Stimulated activated CD4-positive, alpha-beta T cell treated with anti-CD3 and anti-CD28 coated beads, Interleukin-4, amount 100 ng/mL, for 24 hours (primary cell): ENCODE results near the gene GDPD5.

Source experiments
- DNase-seq: peaks from one replicate; pipeline ENCODE4 v3.0.0-alpha.2; 2020

The GDPD5 gene

DNA sequence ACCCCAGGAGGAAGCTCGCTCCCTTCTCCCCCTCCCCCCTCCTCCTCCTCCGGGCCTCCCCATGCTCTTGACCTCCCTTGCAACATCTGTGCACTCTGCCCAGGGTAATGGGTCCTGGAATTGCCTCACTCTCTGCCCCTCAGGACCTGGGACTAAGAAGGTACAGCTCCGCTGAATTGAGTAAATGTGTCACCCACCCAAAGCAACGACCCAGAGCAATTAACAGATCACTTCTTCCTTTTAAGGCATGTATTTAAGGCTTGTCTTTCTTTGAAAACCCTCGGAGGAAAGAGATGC, 15.1 kb downstream of the GDPD5 start:
- DNase-seq, result no peak

DNA sequence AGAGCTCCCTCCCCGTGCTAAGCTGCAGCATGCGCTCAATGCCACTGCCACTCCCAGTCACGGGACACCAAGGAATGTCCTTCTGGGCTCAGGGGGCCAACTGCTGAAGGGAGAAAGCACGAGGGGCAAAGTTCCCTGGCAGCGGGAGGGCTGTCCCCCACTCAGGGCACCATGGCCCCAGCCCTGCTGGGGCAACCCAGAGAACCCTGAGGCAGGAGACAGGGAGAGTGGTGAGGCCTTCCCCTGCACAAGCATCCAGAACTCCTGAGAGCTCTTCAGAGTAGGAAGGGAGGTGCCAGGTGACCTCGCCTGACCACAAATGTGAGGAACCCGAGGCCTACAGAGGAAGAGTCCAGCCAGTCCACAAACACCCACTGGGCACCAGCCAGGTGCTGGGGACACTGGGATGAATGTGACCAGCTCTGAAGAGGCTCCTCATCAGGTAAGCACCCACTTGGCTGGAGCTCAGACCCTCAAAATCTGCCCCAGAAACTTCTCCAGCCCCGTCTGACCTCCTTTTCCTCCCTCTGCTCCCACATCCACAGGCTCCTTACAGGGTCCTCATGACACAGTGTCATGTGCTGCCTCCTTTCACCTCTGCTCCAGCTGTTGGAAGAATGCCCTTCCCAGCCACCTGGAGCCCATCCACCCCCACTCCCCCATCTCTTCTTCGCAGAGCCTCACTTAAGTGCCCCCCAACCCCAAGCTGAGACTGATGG, 15.6 kb downstream of the GDPD5 start:
- no peak for DNase-seq

DNA sequence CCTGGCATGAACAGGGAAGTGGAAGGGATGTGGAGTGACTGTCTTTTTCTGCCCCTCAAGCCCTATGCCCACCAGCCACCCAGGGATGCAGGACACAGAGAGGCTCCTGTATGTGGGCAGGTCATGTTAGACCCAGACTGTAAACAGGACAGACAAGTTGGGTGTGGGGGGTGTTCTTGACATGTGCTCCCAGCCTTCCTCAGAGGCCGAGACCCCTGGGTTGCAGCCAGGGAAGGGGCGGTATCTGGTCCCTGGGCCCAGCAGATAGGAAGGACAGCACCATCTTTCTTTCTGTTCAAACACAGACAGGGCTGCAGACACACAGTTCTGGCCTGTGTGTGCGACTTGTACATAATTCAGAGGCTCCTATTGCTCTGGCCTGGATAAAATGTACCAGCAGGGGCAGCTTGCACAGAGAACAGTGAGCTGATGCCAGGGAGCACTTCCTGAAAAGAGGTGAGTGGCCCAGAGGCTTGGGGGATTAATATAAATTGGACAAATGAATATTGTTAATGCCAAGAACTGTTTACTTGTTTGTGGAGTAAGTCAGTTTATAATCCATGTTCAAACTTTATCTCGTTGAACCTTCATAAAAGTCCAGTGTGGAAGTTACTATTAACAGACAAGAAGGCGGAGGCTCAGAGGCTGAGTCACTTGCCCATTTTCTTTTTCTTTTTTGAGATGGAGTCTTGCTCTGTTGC, 16.6 kb downstream of the GDPD5 start:
- no peak for DNase-seq

DNA sequence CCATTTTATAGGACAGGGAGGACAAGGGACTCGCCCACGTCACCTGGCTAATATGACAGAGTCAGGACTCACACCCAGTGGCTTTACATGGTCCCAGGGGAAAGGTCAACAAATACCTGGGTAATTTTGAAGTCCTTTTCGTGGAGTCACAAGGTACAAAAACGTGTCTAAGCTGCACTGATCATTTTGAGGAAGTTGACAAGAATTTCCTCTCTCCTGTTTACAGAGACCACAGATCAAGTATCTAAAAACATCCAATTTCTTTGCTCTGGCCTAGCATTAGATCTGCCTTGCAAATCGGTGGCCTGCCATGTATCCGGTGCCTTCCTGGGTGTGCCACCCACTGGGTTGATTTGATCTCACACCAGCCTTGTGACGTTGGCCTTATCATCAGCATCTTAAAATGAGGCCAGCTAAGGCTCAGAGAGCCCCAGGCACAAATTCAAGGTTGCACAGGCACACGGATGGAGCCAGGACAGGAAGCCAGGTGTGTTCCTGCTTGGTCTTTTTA, 17.6 kb downstream of the GDPD5 start:
- peak; percentile 33 for DNase-seq

DNA sequence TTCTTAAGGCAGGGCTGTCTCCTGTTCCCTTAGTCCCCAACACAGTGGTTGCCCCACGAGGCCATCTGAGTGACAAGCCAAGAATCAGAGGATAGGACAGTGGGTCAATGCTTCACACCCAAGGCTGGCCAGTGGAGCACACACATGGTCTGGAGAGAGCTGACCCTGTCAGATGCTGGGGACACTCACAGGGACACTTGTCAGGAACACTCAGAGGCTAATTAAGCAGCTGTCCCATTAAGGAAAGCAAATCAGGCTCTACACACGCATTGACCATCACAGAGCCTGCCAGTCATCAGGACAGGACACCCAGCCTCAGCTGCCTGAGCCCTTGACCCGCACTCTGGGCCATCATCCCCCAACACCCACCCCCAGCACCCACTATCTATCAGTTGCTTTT, 18.2 kb downstream of the GDPD5 start:
- DNase-seq, result no peak

DNA sequence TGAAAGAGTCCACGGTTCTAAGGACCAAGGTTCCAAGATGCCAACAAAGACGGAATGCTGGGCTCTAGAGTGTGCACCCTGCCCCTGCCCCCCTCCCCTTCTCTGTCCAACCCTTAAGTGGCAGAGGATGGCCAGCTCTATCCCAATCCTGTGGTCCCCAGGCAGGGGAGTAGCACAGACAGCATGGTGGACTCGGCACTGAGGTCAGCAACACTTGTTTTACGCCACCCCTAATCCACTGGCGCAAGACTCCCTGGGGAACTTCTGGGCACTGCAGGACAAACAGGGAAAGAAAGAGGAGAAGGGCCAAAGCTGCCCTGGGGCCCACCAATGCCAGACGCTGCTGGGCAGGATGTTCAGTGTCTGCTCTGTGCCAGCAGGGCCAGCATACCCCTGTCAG, 18.9 kb downstream of the GDPD5 start:
- DNase-seq, result no peak

DNA sequence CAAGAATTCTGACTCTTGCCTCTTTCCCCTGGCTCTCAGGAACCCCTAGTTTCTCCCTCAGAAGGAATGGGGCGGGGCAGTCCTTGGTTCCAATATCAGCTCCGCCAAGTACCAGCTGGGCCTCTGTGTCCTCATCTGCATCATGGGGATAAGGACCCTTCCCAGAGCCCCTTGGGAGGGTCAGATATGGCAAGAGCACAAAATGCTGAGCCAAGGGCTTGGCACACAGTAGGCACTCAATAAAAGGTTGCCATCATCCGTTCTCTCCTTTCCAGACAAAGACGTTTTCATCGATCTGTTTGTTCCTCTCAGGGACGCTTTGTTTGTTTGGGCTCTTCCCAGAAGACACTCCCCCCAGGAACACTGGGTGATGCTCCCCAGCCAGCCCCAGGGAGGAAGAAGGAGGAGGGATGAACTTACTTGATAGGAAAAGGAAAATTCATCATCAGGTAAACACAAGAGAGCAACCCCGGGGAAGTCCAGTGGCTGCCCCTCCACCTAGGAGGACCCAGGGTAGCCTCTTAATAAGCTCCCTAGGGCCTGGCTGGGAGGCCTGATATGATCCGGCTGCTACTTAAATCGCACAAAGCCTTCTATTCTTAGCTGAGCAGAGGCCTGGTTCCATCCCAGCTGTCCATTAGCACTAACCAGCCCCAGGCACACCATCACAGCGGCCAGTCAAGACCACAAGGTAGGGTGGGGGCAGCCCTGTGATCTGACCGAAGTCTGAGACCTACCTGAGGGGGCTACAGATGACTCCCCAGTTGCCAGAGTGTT, 19.6 kb downstream of the GDPD5 start:
- DNase-seq, result no peak

DNA sequence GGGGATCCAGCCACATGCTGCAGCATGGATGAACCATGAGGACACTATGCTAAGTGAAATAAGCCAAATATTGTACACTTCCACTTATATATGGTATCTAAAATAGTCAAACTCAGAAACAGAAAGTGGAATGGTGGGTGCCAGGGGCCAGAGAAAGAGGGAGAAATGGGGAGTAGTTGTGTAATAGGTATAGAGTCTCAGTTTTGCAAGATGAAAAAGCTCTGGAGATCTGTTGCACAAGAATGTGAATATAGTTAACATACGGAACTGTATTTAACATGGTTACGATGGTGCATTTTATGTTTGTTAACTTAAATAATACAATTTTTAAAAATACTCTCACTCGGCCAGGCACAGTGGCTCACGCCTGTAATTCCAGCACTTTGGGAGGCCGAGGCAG, 21.2 kb downstream of the GDPD5 start:
- DNase-seq, result no peak

DNA sequence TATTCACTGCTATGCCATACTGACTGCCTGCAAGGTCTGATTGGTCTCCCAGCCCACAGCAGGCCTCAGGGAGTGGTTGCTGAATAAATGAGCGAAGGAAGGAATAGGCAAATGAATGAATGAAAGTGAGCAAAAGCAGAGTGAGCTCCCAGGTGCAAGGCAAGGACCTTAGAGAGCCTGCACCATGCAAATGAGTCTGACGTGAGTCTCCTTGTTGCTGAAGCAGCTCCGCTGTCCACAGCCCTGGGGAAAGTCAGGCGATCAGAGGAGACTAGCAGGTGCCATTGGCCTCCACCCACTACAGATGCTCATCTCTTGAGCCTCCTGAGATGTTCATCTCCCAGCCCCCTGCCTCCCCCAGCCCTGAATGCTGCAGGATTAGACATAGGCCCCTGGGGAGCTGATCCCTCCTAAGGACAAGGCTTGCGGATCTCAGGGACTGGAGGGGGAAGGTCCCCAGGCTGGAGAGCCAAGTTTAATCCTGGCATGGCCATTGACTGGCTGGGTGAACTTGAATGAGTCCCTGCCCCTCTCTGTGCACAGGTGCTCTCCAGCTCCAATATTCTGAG, 22.1 kb downstream of the GDPD5 start:
- DNase-seq, result no peak

DNA sequence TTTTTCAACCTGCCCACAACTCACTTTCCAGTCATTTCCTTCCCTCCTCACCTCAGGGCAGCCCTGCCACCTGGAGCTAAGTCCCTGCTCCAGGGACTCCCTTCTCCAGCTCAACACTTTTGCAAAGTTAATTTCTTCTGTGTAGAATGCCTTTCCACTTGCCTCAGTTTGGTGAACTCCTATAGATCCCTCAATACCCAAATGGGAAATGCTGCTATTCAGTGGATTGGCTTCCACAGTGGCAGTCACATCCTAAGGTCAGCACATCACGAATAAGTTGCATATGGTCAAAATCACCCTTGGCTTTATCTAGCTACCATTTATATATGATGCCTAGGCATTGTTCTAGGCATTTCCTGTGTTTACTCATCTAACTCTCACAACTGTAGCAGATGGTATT, 23.6 kb downstream of the GDPD5 start:
- DNase-seq, result no peak

DNA sequence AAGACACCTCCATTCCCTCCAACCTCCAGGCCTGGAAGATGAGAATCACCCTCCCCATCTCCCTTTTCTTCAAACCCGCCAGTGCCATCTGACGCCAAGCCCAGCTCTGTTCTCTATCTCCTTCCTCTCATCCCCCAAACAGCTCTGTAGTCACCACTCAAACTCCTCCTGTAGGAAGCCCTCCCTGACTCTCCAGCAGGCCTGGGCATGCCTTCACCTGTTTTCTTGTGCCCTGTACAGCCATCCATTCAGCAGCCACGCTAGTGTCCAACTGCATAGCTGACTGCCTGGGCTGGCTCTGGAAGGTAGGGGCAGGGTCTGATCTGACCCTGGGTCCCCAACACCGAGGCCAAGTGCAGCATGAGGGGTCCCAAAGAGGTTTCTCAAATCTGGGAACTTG, 25.0 kb downstream of the GDPD5 start:
- DNase-seq, result no peak

DNA sequence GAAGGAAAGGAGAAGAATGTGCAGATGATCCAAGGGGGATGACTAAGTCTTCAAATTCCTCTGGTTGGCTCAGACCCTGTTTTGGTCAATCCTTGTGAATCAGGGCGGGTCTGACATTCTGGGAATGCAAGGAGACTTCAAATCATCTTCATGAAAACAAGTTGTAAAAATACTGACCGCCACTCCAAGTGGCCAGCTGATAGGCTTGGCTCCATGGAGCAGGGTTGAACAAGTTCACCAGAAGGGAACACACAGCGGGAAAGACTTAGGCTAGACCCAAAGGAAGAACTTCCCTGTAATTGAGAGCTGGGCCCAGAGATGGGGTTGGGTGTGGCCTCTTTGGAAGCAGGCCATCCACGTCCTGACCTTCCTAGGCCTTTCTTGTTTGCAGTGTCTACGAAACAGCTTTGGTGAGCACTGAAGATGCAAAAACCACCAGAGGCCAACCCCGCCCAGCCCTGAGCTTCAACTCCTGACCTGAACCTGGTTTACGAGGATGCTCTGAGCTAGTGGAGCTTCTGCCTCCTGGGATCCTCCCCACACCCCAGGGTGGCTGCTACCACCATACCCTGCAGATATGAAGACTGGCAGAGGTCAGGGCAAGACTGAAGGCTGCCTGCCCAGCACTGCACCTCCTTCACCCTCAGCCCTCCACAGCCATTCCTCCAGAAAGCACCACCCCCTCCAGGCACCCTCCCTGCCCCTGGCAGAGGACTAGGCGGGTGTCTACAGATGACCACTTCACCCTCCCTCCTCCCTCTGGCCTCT, 26.1 kb downstream of the GDPD5 start:
- DNase-seq, result no peak

DNA sequence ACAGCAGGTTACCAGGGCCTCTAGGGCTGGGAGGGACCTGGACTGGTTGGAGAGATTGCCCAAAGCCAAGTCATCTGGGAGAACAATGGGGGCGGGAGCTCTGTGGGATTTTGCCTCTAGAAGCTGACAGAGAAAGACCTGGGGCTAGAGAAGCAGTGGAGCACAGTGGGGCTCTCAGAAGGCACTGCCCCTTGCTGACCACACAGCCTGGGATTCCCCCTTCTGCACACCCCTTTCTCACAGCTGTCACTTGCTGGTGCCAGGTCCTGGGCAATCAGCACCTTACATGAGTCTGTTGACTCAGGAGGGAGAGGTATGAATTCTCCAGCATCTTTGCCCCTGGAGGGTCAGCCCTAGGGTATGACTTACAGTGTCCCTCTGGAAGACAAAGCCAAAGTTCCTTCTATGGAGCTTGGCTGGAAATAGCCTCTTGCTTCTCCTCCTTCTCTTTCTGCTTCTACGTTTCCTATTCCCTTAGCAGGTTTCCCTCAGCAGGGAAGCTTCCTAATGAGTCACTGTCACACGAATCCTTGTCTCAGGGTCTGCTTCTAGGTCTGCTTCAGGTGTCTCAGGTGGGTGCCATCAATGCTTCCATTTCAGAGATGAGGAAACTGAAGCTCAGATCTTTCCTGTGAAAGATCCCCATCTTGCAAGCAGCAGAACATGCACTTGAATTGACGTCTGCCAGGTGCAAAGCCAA, 27.0 kb downstream of the GDPD5 start:
- no peak for DNase-seq

DNA sequence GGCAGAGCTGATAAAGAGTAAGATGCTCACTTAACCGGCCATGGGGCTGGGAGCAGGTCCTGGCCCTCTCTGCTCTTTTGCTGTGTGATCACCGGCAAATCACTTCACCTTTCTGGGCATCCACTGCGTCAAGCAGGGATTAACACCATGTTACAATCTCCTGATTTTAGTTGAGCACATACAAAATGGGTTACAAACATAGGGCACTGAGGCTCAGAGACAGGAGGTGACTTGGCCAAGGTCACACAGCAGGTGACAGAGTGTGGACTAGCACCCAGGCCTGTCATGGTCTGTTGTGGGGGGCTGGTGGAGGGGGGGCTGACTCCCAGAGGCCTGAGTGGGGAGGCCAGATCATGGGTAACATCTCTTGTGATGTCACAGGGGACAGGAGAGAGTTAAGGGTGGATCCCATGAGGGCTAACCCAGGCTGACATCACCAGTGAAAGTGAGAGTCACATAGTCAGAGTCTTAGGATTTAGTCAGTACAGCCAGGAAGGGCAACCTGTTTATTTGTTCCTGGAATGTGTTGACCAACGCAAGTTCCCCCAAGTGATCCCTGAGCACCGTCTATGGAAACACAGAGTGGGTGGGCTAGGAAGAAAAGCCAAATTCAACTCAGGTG, 27.8 kb downstream of the GDPD5 start:
- no peak for DNase-seq

DNA sequence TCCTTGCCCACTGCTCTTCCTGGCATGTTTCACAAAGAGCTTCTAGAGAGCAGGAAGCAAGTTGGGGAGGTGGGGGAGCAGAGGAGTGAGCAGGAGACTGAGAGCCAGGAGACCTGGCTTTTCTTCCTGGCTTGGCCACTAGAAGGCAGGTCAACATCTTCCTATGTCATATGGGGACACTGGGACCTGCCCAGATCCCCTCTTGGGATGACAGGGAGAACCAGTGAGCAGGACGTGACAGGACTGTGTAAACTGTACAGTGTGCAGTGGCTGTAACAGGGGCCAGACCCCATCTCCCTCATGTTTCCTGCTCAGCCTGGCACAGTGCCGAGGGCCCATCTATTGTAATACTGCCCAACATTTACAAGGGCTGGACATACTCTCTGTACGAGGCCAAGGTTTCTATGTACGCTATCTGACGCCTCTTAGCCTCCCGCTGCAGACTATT, 29.4 kb downstream of the GDPD5 start:
- no peak for DNase-seq

DNA sequence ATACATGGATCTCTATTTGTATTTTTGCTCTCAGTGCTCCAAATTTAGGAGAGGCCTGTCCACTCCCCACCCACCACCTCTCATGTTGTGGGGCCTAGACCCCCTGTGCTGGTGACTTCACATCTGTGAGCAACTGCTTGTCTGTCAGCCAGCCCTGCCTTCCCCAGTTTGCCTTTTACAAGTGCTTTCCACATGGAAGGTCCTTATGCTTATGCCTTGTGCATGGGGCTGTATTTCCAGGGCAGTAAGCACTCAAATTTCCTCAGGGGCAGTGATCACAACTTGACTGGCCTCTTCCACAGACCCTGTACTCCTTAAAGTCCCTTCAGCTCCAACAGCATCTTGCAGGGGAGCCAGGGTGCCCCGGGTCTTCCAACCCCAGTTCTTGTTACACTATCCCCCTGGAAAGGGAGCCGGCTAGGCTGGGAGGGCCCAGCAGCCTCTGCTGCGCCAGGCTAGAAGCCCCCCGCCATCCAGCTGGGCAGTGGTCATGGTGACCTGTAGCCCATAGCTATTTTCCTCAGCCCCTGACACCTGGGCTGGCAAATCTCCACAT, 29.9 kb downstream of the GDPD5 start:
- no peak for DNase-seq

DNA sequence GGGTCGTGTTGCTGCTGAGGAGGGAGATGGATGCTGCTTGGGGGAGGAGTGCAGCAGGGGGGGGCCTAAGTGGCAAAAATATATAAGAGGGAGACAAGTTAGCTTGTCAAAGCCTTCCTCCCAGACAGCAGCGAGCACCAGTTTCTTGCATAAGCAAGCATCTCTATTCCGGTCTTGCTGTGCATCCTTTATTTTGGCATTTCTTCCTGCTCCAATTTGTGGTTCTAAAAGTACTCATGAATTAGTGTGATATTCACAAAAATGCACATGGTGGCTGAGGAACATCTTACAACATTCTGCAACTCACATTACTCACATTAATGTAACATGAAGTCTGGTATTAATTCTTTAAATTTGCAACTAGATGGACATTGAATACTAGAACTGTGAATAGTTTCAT, 32.1 kb downstream of the GDPD5 start:
- DNase-seq, result no peak

DNA sequence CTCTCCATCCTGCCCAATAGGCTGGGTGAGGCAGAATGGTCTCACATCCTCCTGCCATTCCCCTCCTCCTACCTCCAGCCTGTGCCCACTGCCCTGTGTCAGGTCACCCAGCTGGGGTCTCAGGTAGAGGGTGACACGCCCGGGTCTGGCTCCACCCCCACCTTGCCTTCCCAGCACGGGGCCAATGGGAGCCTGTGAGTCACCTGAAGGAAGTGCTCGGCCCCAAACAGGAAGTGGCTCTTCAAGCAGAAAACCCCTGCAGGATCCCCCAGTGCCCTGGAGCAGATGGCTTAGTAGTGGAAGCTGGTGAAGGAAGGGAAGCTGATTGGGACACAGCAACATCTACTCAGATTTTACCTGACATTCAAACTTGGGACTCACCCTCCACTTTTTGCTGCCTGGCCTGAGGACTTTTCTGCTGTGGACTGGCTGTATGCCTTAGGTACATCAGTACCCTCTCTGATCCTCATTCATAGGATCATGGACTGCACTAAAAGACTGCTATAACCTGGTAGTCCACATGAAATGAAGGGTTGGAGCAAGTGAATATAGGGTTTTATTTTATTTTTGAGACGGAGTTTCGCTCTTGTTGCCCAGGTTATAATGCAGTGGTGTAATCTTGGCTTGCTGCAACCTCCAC, 33.4 kb downstream of the GDPD5 start:
- DNase-seq, result peak; percentile 59

DNA sequence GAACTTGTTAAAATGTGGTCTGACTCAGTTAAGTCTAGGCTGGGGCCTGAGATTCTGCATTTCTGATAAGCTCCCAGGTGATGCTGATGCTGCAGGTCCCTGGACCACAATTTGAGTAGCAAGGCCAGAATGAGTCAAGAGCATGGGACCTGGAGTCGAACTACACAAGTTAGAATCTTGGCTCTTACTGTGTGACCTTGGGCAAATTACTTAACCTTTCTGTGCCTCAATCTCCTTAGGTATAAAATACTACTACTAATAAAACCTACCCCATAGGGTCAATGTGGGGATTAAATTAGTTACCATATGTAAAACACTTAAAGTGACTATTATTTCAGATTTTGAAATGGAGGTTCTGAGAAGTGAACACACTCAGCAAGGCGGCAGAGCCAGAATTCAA, 34.3 kb downstream of the GDPD5 start:
- no peak for DNase-seq

DNA sequence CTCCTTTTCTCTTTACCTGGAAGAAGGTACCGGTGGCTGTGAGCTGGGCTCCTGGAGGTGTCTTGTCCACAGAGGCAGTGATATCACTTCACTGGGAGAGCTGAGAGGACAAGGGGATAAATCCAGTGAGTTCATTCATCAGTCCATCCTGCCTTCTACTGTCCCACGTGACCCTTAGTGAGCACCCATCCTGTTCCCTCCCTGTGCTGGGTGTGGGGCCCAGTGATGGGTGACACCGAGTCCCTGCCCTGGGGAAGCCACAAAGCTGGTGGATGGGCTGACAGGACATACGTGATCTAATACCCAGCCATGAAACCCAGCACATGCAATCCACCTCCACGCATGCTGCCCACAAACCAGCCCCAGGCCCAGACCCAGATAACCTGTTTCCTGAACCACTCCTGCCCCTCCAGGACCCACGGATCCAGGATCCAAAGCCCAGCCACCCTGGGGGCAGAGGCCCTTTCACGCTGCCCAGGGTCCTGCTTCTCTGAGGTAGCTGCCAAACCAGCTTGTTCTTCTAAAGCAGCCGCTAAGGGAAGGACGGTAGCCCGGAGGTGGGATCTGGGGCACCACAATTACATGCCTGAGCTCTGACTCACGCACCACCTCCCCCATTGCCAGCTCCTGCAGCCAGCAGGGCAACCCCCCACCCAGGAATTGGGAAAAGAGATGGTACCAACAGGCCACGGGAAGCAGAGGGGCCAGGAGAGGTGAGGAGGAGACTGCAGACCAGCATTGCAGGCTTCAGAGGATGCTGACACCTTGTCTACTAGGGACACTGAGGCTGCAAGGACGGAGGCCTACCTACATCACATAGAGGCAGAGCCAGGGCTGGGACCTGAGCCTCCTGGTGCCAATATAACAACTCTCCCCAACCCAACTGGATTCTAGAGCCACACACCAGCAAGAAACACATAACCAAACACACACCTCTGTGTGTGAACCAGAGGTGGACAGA, 35.2 kb downstream of the GDPD5 start:
- DNase-seq, result no peak
